HepG2 (cell line): ENCODE results near the gene PTPRD. TPM values are rescaled to one million over a fixed set of nuclear protein-coding genes. Genes with fewer than 3 reads are reported as not detected.

Source experiments
- ATAC-seq: fragments of 200-7000 bp; cut with Tn5 transposase; 3 replicates; pipeline ENCODE4 v1.9.1; 2020; ENCODE audit warnings: mild to moderate bottlenecking, moderate library complexity
- BruUV-seq: library from RNA; stranded (reverse); fragments of 400-500 nt; replicated peaks from 2 replicates; lab custom pipeline; 2021; lab: Mats Ljungman, UMichigan
- CTCF ChIA-PET: fragments of 300-600 bp; formaldehyde crosslinking; extraction: SDS; loops from one replicate; lab custom pipeline; 2021; ENCODE audit warnings: low total read pairs, inconsistent platforms, low intra/inter-chr PET ratio; lab: Yijun Ruan, JAX
- POLR2A ChIA-PET: fragments of 350-600 bp; sonication (Branson Sonifier 250); formaldehyde crosslinking; loops from one replicate; lab custom pipeline; 2020; ENCODE audit warnings: antibody characterized with exemption, inconsistent platforms; lab: Yijun Ruan, JAX
- DNase-seq: peaks from one replicate; pipeline ENCODE4 v3.0.0-alpha.2; 2015; ENCODE audit warnings: low spot score
- FAIRE-seq: peaks from 3 replicates; lab custom pipeline; 2011; peaks lifted over from hg19 to GRCh38; lab: Jason Lieb, UNC
- H2AFZ ChIP-seq: one replicate; pipeline ENCODE4 v1.6.1; 2011; ENCODE audit warnings: low read length, inconsistent platforms
- H3K27ac ChIP-seq: fragments of 300-600 bp; 3 replicates; pipeline ENCODE4 v1.8.0; 2011; ENCODE audit warnings: mixed run types, mild to moderate bottlenecking, mixed read lengths, low read length, inconsistent platforms; ENCODE audit not compliant: insufficient read depth; ENCODE audit errors: extremely low read length
- H3K27me3 ChIP-seq, 2 experiments: fragments of 200-600 bp in 1 of 2; 2 replicates in 1 of 2; 3 replicates in 1 of 2; pipeline versions ENCODE4 v1.6.0 to v1.8.0; 2011; ENCODE audit warnings: low read length in 2 of 2, mild to moderate bottlenecking in 2 of 2, moderate library complexity in 2 of 2, inconsistent platforms in 1 of 2; ENCODE audit not compliant: insufficient read depth in 2 of 2, control insufficient read depth in 1 of 2
- H3K36me3 ChIP-seq, 2 experiments: fragments of 200-600 bp in 1 of 2; replicated peaks in 1 of 2; 2 replicates in 1 of 2; 3 replicates in 1 of 2; pipeline versions ENCODE4 v1.5.1 to v1.8.0; 2011; ENCODE audit warnings: low read length in 2 of 2, inconsistent platforms in 1 of 2; ENCODE audit not compliant: insufficient read depth in 2 of 2, control insufficient read depth in 1 of 2
- H3K4me1 ChIP-seq: 2 replicates; pipeline ENCODE4 v1.5.1; 2012; ENCODE audit warnings: low read length, inconsistent platforms; ENCODE audit not compliant: insufficient read depth
- H3K4me2 ChIP-seq: 2 replicates; pipeline ENCODE4 v1.6.0; 2011; ENCODE audit warnings: low read depth, low read length, inconsistent platforms
- H3K4me3 ChIP-seq, 3 experiments: fragments of 200-600 bp in 1 of 3; sonication (generic), shearing (Covaris generic) in 1 of 3; replicated peaks in 1 of 3; 2 replicates each; pipeline ENCODE4 v1.5.1; 2011 to 2016; ENCODE audit warnings: low read length in 3 of 3, inconsistent platforms in 2 of 3, low read depth in 2 of 3, mild to moderate bottlenecking in 2 of 3, control low read depth in 1 of 3, mixed read lengths in 1 of 3; ENCODE audit not compliant: insufficient read depth in 1 of 3
- H3K79me2 ChIP-seq: one replicate; pipeline ENCODE4 v1.6.1; 2011; ENCODE audit warnings: low read length, inconsistent platforms; ENCODE audit not compliant: insufficient read depth
- H3K9ac ChIP-seq: 2 replicates; pipeline ENCODE4 v1.6.0; 2011; ENCODE audit warnings: mild to moderate bottlenecking, low read depth, low read length, inconsistent platforms; ENCODE audit not compliant: insufficient read depth
- H3K9me3 ChIP-seq: 2 replicates; pipeline ENCODE4 v1.5.1; 2012; ENCODE audit warnings: mild to moderate bottlenecking, low read length
- H4K20me1 ChIP-seq: 2 replicates; pipeline ENCODE4 v1.6.0; 2011; ENCODE audit warnings: inconsistent platforms, mild to moderate bottlenecking, low read length, moderate library complexity; ENCODE audit not compliant: insufficient read depth
- IKZF1 ChIP-seq: fragments of 450-650 bp; IDR thresholded peaks from 2 replicates; pipeline ENCODE4 v1.7.1; 2016
- JUNB ChIP-seq: sonication (generic); formaldehyde crosslinking; IDR thresholded peaks from 2 replicates; pipeline ENCODE4 v1.8.0; 2022; ENCODE audit warnings: missing genetic modification reagents, mild to moderate bottlenecking, borderline replicate concordance
- KDM5A ChIP-seq: fragments of 200-600 bp; sonication (generic); IDR thresholded peaks from 2 replicates; pipeline ENCODE4 v1.7.0; 2018; ENCODE audit warnings: antibody characterized with exemption, mild to moderate bottlenecking, low read length, borderline replicate concordance
- LCORL ChIP-seq, 2 experiments: fragments of 450-650 bp in 1 of 2; sonication (generic) in 1 of 2; formaldehyde crosslinking in 1 of 2; IDR thresholded peaks; 2 replicates each; pipeline versions ENCODE4 v1.5.0 to v1.6.1; 2017 to 2020; ENCODE audit warnings: antibody characterized with exemption in 1 of 2, missing genetic modification reagents in 1 of 2
- NR2F1 ChIP-seq, 2 experiments: fragments of 450-650 bp in 1 of 2; formaldehyde crosslinking in 1 of 2; IDR thresholded peaks; 2 replicates each; pipeline versions ENCODE4 v1.5.0 to v1.6.1; 2016 to 2020; ENCODE audit warnings: mild to moderate bottlenecking in 1 of 2, missing compliant biosample characterization in 1 of 2, missing genetic modification reagents in 1 of 2, moderate library complexity in 1 of 2
- PPARG ChIP-seq: conservative IDR thresholded peaks from 2 replicates; pipeline ENCODE4 v1.6.1; 2016; ENCODE audit warnings: missing biosample characterization, missing genetic modification reagents
- RARA ChIP-seq: IDR thresholded peaks from 2 replicates; pipeline ENCODE4 v1.6.1; 2016; ENCODE audit warnings: missing genetic modification reagents, missing compliant biosample characterization
- RFX5 ChIP-seq: IDR thresholded peaks from 2 replicates; pipeline ENCODE4 v1.6.1; 2011; ENCODE audit warnings: low read depth, low read length, improper control_type of control experiment
- TMF1 ChIP-seq: sonication (generic); formaldehyde crosslinking; IDR thresholded peaks from 2 replicates; pipeline ENCODE4 v1.8.1; 2022; ENCODE audit warnings: low read depth, missing genetic modification reagents
- ZNF317 ChIP-seq: sonication (generic); formaldehyde crosslinking; IDR thresholded peaks from 2 replicates; pipeline ENCODE4 v1.5.0; 2020; ENCODE audit warnings: mild to moderate bottlenecking, missing genetic modification reagents
- ZNF605 ChIP-seq: sonication (generic); formaldehyde crosslinking; IDR thresholded peaks from 2 replicates; pipeline ENCODE4 v1.8.0; 2022; ENCODE audit warnings: mild to moderate bottlenecking, missing genetic modification reagents
- WGBS: methylation state at CpG from one replicate; pipeline ENCODE4 v1.1.6; 2017; ENCODE audit warnings: low lambda C conversion rate; 5-methylcytosine and 5-hydroxymethylcytosine counted together
- in situ Hi-C: cut with HindIII; loops from 2 replicates; pipeline ENCODE4 v1.10.0; 2017; ENCODE audit warnings: low pct_unique_long_range_greater_than_20kb; ENCODE audit not compliant: extremely low pct_ligation_motif_present
- intact Hi-C: fragments of 100-400 bp; cut with micrococcal nuclease; formaldehyde crosslinking; loops from one replicate; pipeline ENCODE4 v1.10.0; 2022; ENCODE audit not compliant: unreplicated experiment
- polyA plus RNA-seq, 8 experiments: library from polyadenylated mRNA; depleted of rRNA in 3 of 8; stranded (reverse) in 7 of 8; unstranded in 1 of 8; fragments of >200 nt; fragmentation: Illumina TruSeq in 4 of 8; extraction: Trizol in 4 of 8; gene quantifications; 2 replicates each; pipeline versions ENCODE4 v1.2.1 to v1.2.3, GENCODE V29; 2011 to 2016; ENCODE audit warnings: low read depth in 4 of 8, missing spikeins in 1 of 8, mixed read lengths in 1 of 8; ENCODE audit not compliant: insufficient read depth in 1 of 8
- total RNA-seq, 5 experiments: library from RNA; depleted of rRNA; stranded (reverse); fragments of >200 nt; fragmentation: Illumina TruSeq; extraction: Trizol; gene quantifications; 2 replicates each; pipeline ENCODE4 v1.2.3, GENCODE V29; 2016; ENCODE audit warnings: low read depth in 1 of 5
- TF ChIP-seq, protein P1 (sequence below): sonication (generic); formaldehyde crosslinking; IDR thresholded peaks from 2 replicates; pipeline ENCODE4 v1.8.0; 2023; ENCODE audit warnings: mild to moderate bottlenecking, missing genetic modification reagents
- TF ChIP-seq, protein P2 (sequence below): sonication (generic); formaldehyde crosslinking; IDR thresholded peaks from 2 replicates; pipeline ENCODE4 v1.4.0; 2020; ENCODE audit warnings: mild to moderate bottlenecking, low read depth, missing genetic modification reagents

PTPRD gene
- total and polyA plus RNA-seq, 2 of the 13 experiments (the other 11 are each of a cell fraction or from before 2014, with no cell fraction given) = 0.05 TPM; not detected in 1

DNA sequence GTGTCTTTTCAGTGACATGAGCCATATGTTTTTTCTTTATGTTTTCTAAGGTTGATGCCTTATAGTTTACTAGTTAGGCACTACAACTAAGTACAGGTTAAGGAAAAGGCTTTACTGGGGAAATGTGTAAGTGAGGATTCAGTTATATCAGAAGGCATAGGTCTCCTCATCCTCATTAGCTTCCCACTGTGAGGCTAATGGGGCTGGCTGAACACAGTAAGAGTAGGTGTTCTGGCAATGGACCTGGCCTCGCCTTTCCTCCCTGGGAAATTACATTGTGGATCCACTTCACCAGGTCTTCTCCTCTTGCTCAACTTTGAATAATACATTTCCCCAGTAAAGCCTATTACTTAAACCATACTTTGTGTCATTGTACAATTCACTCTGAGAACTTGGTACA, 225.5 kb downstream of the PTPRD start:
- Histone ChIP-seq H3K9me3 (no peaks in the 10 kb centered on the region), H3K79me2 (no peaks in the 10 kb centered on the region), H3K4me1 (no peaks in the 10 kb centered on the region), H3K9ac (no peak overlapping the region), H3K27me3 (no peaks in the 10 kb centered on the region), H3K4me3 (no peak overlapping the region), H3K27ac (no peak overlapping the region), H3K36me3 (no peaks in the 10 kb centered on the region), H4K20me1 (no peaks in the 10 kb centered on the region), H2AFZ (no peak overlapping the region), H3K4me2 (no peak overlapping the region)
- FAIRE-seq (no peak), ATAC-seq (no peak), DNase-seq (no peak)
- in situ Hi-C loops (loop anchor here (25.0 kb wide), 1 partner anchor 1975 kb away; no protein-coding TSS in a partner anchor), intact Hi-C loops (no loop called here)
- POLR2A ChIA-PET = no interaction called here
- TF ChIP-seq LCORL (IDR thresholded peaks at IDR 0.05) (no peak), LCORL (CRISPR knock-in tag; IDR thresholded peaks at IDR 0.05) (no peak), RFX5 (no peak), IKZF1 (no peak), RARA (CRISPR knock-in tag) (no peak)
- TF ChIP-seq, protein P1, sequence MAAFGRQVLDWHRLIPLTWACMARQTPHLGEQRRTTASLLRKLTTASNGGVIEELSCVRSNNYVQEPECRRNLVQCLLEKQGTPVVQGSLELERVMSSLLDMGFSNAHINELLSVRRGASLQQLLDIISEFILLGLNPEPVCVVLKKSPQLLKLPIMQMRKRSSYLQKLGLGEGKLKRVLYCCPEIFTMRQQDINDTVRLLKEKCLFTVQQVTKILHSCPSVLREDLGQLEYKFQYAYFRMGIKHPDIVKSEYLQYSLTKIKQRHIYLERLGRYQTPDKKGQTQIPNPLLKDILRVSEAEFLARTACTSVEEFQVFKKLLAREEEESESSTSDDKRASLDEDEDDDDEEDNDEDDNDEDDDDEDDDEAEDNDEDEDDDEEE (CRISPR knock-in tag) = no peak
- 0% methylated on average over 1 of the region's 1 CpG for WGBS
- BruUV-seq = no TSS peak
- CTCF ChIA-PET = no interaction called here

DNA sequence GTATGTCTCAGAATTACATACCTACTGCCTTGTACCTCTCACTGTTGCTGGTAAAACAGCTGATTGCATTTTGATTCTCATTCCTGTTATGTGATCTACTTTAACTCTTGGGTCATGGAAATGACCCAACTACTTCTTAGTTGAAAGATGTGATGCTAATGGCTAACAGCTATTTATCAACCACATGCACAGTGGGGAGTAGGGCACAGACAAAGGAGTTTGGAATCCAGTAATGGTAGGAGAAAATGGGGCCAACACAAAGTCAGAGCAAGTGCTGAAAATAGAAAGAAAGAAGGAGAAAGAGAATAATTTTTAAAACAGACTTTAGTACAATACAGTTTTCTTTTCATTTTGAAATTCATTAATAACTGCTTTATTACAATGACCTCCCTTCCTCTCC, 241.0 kb downstream of the PTPRD start:
- BruUV-seq = no TSS peak

More for the DNA sequence above, 241.0 kb downstream of the PTPRD start:
- Histone ChIP-seq H4K20me1 (no peaks in the 10 kb centered on the region), H3K9me3 (no peaks in the 10 kb centered on the region), H3K4me2 (no peak overlapping the region)
- in situ Hi-C loops = no loop called here
- TF ChIP-seq, protein P2, sequence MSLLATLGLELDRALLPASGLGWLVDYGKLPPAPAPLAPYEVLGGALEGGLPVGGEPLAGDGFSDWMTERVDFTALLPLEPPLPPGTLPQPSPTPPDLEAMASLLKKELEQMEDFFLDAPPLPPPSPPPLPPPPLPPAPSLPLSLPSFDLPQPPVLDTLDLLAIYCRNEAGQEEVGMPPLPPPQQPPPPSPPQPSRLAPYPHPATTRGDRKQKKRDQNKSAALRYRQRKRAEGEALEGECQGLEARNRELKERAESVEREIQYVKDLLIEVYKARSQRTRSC = no peak
- TF ChIP-seq NR2F1 (CRISPR knock-in tag; IDR thresholded peaks at IDR 0.05) (no peak), PPARG (no peak), JUNB (CRISPR knock-in tag) (no peak), ZNF317 (CRISPR knock-in tag) (no peak), TMF1 (CRISPR knock-in tag) (no peak), ZNF605 (CRISPR knock-in tag) (no peak), KDM5A (no peak)
- TF ChIP-seq, all 625 proteins: peak for 0
- no peaks in the 10 kb centered on the region for H3K27me3 ChIP-seq
- no peak for ATAC-seq
- no peaks in the 10 kb centered on the region for H3K79me2 ChIP-seq
- ChIA-PET CTCF (no interaction called here), POLR2A (no interaction called here)
- no peaks in the 10 kb centered on the region for H3K4me1 ChIP-seq
- no peak overlapping the region for H3K27ac ChIP-seq
- no peaks in the 10 kb centered on the region for H3K36me3 ChIP-seq
- FAIRE-seq = no peak
- H3K9ac ChIP-seq = no peak overlapping the region
- H3K4me3 ChIP-seq = no peak overlapping the region
- intact Hi-C loops = no loop called here
- H2AFZ ChIP-seq = no peak overlapping the region
- no peak for DNase-seq
